Hematopoietic multipotent progenitor cell treated with erythropoietin and hydrocortisone succinate and interleukin-3 and kit ligand, for 15 days (in vitro differentiated cells): ENCODE data around the gene VPS16.
"Not testable (repeated sequence)": the region's sequence is repeated elsewhere in the genome, so short reads cannot be mapped to it uniquely, and the experiment has no call there.

ENCODE experiments used
- DNase-seq: peaks from one replicate; pipeline ENCODE4 v3.0.0-alpha.2; 2015; ENCODE audit warnings: low spot score

The VPS16 gene

GRCh38 chr20:2807019-2807418 is 33.5 kb upstream of the VPS16 start:
- DNase-seq = no peak

- not testable (repeated sequence) for DNase-seq
Observed at GRCh38 chr20:2807929-2808328, 32.6 kb upstream of the VPS16 start.

- DNase-seq = no peak
Observed at GRCh38 chr20:2809690-2810089, 30.9 kb upstream of the VPS16 start.

- no peak for DNase-seq
Observed at GRCh38 chr20:2812189-2812588, 28.4 kb upstream of the VPS16 start.

GRCh38 chr20:2814076-2814475 is 26.5 kb upstream of the VPS16 start:
- no peak for DNase-seq

GRCh38 chr20:2814587-2815051 is 25.9 kb upstream of the VPS16 start, which contains the start of gene C20orf141:
Gene C20orf141, plus strand, starts transcription at chr20:2814987. Its CDS starts 198 bp downstream, at chr20:2815185.
- DNase-seq = no peak

- DNase-seq = no peak
Observed at GRCh38 chr20:2815242-2815900, 25.2 kb upstream of the VPS16 start.

- no peak for DNase-seq
Observed at GRCh38 chr20:2816030-2816582, 24.4 kb upstream of the VPS16 start, which contains the start of gene TMEM239. Gene TMEM239, plus strand, starts transcription at chr20:2816364. Its CDS starts 191 bp downstream, at chr20:2816555.

- DNase-seq = no peak
Observed at GRCh38 chr20:2816583-2817340, 23.8 kb upstream of the VPS16 start.

- DNase-seq = no peak
Observed at GRCh38 chr20:2817341-2817726, 23.2 kb upstream of the VPS16 start.

GRCh38 chr20:2817891-2818595 is 22.5 kb upstream of the VPS16 start:
- no peak for DNase-seq

GRCh38 chr20:2820084-2820895 is 20.3 kb upstream of the VPS16 start:
- DNase-seq = no peak

- no peak for DNase-seq
Observed at GRCh38 chr20:2820896-2821869, 19.4 kb upstream of the VPS16 start.

- DNase-seq = no peak
Observed at GRCh38 chr20:2822073-2822472, 18.5 kb upstream of the VPS16 start.

GRCh38 chr20:2825761-2826160 is 14.8 kb upstream of the VPS16 start:
- no peak for DNase-seq

- no peak for DNase-seq
Observed at GRCh38 chr20:2826655-2827054, 13.9 kb upstream of the VPS16 start.

GRCh38 chr20:2829376-2829775 is 11.2 kb upstream of the VPS16 start:
- DNase-seq = no peak

GRCh38 chr20:2831206-2831605 is 9.3 kb upstream of the VPS16 start:
- DNase-seq = not testable (repeated sequence)

GRCh38 chr20:2833761-2834160 is 6.8 kb upstream of the VPS16 start:
- no peak for DNase-seq

GRCh38 chr20:2834401-2835110 is 6.0 kb upstream of the VPS16 start:
- DNase-seq = no peak
